ENCODE results near the gene OTOGL. TPM values are rescaled to one million over a fixed set of nuclear protein-coding genes. Genes with fewer than 3 reads are reported as not detected.

Gene OTOGL
- total RNA-seq, 4 donors from 2014 or later: 0.72 to 1.2 (median 0.88) TPM

- no peak for TF ChIP-seq EP300 (IDR thresholded peaks at IDR 0.05)
- TF ChIP-seq POLR2AphosphoS5 (IDR thresholded peaks at IDR 0.05): no peak
- TF ChIP-seq POLR2A (IDR thresholded peaks at IDR 0.05): no peak
- H3K27ac ChIP-seq: no peak overlapping the region
- no peak overlapping the region for H3K4me3 ChIP-seq
- DNase-seq (ENCODE audit: low spot score in 2 of 2): no peak
- WGBS: 78% methylated on average over 2 of the region's 2 CpGs
- H3K36me3 ChIP-seq: no peaks in the 10 kb centered on the region
- H3K27me3 ChIP-seq: no peaks in the 10 kb centered on the region
- H3K4me1 ChIP-seq: no peaks in the 10 kb centered on the region
- no peaks in the 10 kb centered on the region for H3K9me3 ChIP-seq
Observed at GRCh38 chr12:80170915-80171314, 71.6 kb downstream of the OTOGL start.

- TF ChIP-seq POLR2A (IDR thresholded peaks at IDR 0.05): no peak
- TF ChIP-seq POLR2AphosphoS5 (IDR thresholded peaks at IDR 0.05): no peak
- TF ChIP-seq CTCF (IDR thresholded peaks at IDR 0.05): no peak
- TF ChIP-seq EP300 (IDR thresholded peaks at IDR 0.05): no peak
Observed at GRCh38 chr12:80173083-80173864, 73.9 kb downstream of the OTOGL start.

GRCh38 chr12:80175307-80175930 is 76.1 kb downstream of the OTOGL start:
- no peak for DNase-seq (ENCODE audit: low spot score in 2 of 2)
- H3K4me3 ChIP-seq: no peak overlapping the region
- no peak for TF ChIP-seq EP300 (IDR thresholded peaks at IDR 0.05)
- no peak for TF ChIP-seq CTCF (IDR thresholded peaks at IDR 0.05)
- no peak for TF ChIP-seq POLR2AphosphoS5 (IDR thresholded peaks at IDR 0.05)
- TF ChIP-seq POLR2A (IDR thresholded peaks at IDR 0.05): no peak
- H3K9me3 ChIP-seq: no peaks in the 10 kb centered on the region
- no peaks in the 10 kb centered on the region for H3K27me3 ChIP-seq
- H3K4me1 ChIP-seq: no peaks in the 10 kb centered on the region
- H3K36me3 ChIP-seq: no peaks in the 10 kb centered on the region
- H3K27ac ChIP-seq: no peak overlapping the region
- WGBS: 91% methylated on average over 2 of the region's 2 CpGs

More at GRCh38 chr12:80173083-80173864, 73.9 kb downstream of the OTOGL start:
- Histone ChIP-seq H3K27me3 (no peaks in the 10 kb centered on the region), H3K9me3 (no peaks in the 10 kb centered on the region), H3K27ac (no peak overlapping the region), H3K4me1 (no peaks in the 10 kb centered on the region), H3K4me3 (no peak overlapping the region), H3K36me3 (no peaks in the 10 kb centered on the region)
- 89% methylated on average over 5 of the region's 5 CpGs for WGBS
- DNase-seq (ENCODE audit: low spot score in 2 of 2): no peak

- no peak for TF ChIP-seq POLR2AphosphoS5 (IDR thresholded peaks at IDR 0.05)
- no peak for TF ChIP-seq EP300 (IDR thresholded peaks at IDR 0.05)
- no peak for TF ChIP-seq CTCF (IDR thresholded peaks at IDR 0.05)
- TF ChIP-seq POLR2A (IDR thresholded peaks at IDR 0.05): no peak
- 75% methylated on average over 2 of the region's 2 CpGs for WGBS
Observed at GRCh38 chr12:80176706-80177105, 77.4 kb downstream of the OTOGL start.

GRCh38 chr12:80178846-80179245 is 79.5 kb downstream of the OTOGL start:
- no peak for TF ChIP-seq EP300 (IDR thresholded peaks at IDR 0.05)
- TF ChIP-seq CTCF (IDR thresholded peaks at IDR 0.05): no peak
- no peak for TF ChIP-seq POLR2A (IDR thresholded peaks at IDR 0.05)
- TF ChIP-seq POLR2AphosphoS5 (IDR thresholded peaks at IDR 0.05): no peak
- Histone ChIP-seq H3K27ac (no peak overlapping the region), H3K4me3 (no peak overlapping the region), H3K27me3 (no peaks in the 10 kb centered on the region), H3K36me3 (no peaks in the 10 kb centered on the region), H3K9me3 (no peaks in the 10 kb centered on the region), H3K4me1 (no peaks in the 10 kb centered on the region)
- DNase-seq (ENCODE audit: low spot score in 2 of 2): no peak
- WGBS: 79% methylated on average over 3 of the region's 3 CpGs

More at GRCh38 chr12:80176706-80177105, 77.4 kb downstream of the OTOGL start:
- no peak overlapping the region for H3K27ac ChIP-seq
- no peaks in the 10 kb centered on the region for H3K36me3 ChIP-seq
- no peaks in the 10 kb centered on the region for H3K9me3 ChIP-seq
- H3K27me3 ChIP-seq: no peaks in the 10 kb centered on the region
- no peaks in the 10 kb centered on the region for H3K4me1 ChIP-seq
- no peak for DNase-seq (ENCODE audit: low spot score in 2 of 2)
- H3K4me3 ChIP-seq: no peak overlapping the region

All from suprapubic skin (tissue), 4 donors.